Measurements from ENCODE around the gene TRAK2.
"Not testable (repeated sequence)": the region's sequence is repeated elsewhere in the genome, so short reads cannot be mapped to it uniquely, and the experiment has no call there.

TRAK2 gene

GRCh38 chr2:201414099-201415023 lies 36.9 kb downstream of the TRAK2 start:
- DNase-seq (ENCODE audit: low read depth): peak; percentile 56

DNA sequence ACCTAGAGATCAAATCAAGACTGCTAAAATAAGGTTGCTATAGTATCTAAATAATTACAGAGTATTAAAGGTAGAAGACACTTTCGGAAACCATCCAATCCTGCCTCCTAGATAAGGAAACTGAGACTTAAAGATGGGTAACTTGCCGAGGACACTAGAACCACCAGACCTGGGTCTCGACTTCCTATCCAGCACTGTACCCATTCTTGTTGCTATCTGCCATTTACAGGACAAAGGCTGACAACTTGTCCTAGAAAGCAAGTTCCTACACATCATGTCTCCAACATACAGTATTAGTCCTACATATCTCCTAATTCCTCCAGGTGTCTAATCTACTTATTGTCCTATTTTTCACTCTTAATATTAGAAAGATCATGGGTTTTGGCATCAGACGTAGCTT lies 37.7 kb downstream of the TRAK2 start:
- DNase-seq (ENCODE audit: low read depth): no peak

DNA sequence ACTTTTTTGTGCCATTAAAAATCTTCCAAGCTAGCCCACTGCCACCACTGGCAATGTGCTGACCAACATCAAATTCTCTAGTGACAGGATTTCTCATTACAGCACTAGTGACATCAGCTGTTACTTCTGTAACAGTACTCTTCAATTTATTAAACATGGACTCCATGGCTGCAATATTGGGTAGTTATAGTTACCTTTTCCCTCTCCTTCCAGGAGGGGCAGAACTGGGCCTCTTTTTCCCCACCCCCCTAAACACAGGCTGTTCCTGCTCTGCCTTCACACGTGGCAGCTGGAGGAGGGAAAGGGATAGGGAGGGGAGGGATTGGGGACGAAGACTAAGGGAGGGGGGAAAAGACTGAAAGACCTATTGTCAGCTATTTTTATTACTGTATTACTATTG lies 38.1 kb downstream of the TRAK2 start:
- no peak for DNase-seq (ENCODE audit: low read depth)

DNA sequence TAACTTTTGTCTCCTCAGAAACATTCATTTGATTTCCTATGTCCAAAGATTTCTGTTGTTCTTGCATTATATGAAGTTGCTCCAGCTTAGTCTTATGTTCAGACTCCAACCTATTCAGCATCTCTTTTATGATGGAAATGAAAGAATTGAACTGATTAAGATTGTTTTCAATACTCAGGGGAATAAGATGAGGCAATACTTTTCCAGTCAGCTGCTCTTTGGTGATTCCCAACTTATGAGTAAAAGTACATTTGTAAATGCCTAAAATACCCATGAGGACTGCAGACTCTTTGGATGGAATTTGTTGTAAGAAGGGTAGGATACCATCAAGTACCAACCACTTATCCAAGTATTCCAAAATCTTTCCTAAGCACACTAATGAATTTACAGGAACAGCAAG lies 39.8 kb downstream of the TRAK2 start:
- DNase-seq (ENCODE audit: low read depth): no peak

DNA sequence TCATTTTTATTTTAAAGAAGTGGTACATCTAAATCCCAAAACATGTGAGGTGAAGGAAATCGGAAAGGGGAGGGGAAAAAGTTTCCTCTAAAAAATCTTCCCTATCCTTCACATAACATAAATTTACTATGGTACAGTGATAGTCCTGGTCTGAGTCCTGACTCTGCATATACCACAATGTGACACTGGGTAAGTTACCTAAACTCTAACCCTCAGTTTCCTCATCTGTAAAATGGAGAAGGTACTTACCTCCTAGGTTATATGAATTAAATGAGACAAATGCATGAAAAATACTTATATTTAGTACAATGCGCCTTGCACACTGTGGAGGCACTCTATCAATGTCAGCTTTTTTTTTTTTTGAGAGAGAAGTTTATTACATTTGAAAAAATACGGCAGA lies 42.3 kb downstream of the TRAK2 start:
- no peak for DNase-seq (ENCODE audit: low read depth)

- DNase-seq (ENCODE audit: low read depth): no peak
Observed at GRCh38 chr2:201407265-201407664, 44.0 kb downstream of the TRAK2 start.

- peak; percentile 79 for DNase-seq (ENCODE audit: low read depth)
Observed at GRCh38 chr2:201406077-201406662, 45.1 kb downstream of the TRAK2 start.

- DNase-seq (ENCODE audit: low read depth): peak; percentile 84
Observed at GRCh38 chr2:201404699-201405280, 46.5 kb downstream of the TRAK2 start.

GRCh38 chr2:201403880-201404279 lies 47.4 kb downstream of the TRAK2 start:
- peak; percentile 64 for DNase-seq (ENCODE audit: low read depth)

DNA sequence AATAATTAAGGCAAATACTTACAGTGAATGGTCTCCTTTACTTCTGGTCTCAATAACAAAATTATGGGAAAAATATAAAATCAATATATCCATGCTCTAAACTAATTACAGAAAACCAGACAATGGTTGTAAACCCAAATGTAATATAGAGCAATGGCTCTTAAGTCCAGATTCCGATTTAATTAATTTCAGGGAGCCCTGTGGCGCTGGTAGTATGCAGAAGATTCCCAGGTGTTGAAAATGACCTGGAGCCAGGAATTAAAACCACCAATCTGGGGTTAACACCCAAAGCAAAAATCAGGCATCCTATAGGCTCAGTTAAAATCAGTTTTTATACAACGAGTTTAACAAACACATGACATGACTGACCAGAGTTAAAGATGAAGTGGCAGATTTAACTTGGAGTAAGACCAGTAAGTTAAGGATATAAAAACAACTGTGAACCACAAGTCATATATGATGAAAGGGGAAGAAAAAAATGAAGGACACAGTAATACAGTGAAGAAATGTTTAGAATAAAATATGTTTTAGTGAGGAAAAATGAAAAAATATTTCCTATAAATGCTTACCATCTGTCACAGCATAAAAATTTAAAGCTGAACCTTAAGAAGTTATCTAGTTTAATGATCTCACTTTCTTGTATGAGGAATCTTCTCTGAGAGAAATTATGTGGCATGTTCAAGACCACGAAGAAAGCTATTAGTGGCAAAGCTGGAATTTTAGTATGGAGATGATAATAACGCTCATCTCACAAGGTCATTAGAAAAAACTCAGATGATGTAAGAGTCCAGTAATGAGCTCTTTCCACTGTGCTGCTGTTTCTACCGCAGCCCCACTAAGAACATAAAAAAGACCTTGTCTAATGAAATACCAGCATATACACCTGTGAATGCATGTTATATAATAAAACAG lies 48.4 kb downstream of the TRAK2 start:
- DNase-seq (ENCODE audit: low read depth): peak; percentile 93

DNA sequence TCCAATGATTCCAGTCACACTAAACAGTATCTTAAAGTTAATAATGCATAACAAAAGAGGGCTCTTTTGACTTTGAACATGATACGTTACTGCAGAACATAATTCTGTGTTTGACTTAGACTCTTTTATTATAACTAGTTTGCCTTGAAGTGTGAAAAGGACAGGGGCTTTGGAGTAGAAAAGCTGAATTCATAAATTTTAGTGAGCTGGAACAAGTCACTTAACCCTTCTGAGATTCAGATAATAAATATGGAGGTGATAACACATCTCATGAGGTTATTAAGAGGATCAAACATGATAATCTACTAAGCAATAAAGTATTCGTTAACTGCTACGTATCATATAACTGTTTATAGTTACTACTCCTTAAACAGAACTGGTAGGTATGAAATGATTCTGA lies 49.4 kb downstream of the TRAK2 start:
- no peak for DNase-seq (ENCODE audit: low read depth)

DNA sequence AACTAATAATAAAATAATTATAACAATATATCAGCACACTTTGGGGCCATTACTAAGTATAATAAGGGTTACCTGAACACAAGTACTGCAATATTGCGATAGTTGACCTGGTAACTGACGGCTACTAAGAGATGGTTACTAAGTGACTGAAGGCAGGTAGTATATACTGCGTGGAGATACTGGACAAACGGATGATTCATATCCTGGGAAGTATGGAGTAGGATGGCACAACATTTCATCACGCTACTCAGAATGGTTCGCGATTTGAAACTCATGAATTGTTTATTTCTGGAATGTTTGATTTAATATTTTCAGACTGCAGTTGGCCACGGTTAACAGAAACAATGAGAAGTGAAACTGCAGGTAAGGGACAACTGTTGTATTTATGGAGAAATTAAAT lies 54.7 kb downstream of the TRAK2 start:
- DNase-seq (ENCODE audit: low read depth): peak; percentile 75

- DNase-seq (ENCODE audit: low read depth): no peak
Observed at GRCh38 chr2:201383136-201383535, 68.1 kb downstream of the TRAK2 start.

DNA sequence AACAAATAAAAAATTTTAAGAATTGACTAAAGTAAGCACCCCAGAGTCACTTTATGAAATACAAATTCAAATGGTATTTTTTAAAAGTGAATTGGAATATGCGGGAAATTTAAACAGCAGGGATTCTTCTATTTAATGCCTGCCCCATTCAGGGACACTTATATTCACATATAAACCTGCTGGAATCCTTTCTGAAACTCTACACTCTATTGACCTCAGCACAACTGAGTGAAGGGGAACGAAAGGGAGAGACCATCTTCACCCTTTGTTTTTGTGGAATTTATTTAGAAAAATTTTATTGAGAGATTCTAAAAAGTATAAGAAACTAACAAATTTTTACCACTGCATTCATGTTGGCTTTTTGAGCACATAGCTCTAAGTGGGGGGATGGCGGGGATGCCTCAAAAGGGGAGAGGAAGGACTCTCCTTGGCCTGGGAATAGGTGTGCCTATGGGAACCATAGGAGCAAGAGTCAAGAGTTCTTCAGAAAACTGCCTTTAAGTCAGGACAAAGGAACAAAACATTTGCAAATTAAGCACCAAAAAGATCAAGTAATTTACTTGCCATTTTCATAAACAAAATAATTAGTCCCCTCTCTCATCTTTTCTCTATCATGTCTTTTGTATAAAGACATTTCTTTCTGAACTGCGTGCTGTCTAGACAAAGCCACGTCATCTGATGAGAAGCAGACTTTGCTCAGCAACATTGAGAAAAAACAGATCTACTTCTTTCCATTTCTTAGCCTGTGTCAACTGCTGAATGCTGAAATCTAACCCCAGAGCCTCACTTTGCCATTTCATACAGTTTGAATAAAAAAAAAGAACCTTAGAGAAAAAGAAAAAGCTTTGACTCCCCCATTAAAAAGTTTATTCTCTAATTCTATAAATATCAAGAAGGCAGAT lies 72.5 kb downstream of the TRAK2 start:
- DNase-seq (ENCODE audit: low read depth): peak; percentile 89

GRCh38 chr2:201377218-201377617 lies 74.0 kb downstream of the TRAK2 start:
- no peak for DNase-seq (ENCODE audit: low read depth)

GRCh38 chr2:201369775-201370174 lies 81.5 kb downstream of the TRAK2 start:
- no peak for DNase-seq (ENCODE audit: low read depth)

DNA sequence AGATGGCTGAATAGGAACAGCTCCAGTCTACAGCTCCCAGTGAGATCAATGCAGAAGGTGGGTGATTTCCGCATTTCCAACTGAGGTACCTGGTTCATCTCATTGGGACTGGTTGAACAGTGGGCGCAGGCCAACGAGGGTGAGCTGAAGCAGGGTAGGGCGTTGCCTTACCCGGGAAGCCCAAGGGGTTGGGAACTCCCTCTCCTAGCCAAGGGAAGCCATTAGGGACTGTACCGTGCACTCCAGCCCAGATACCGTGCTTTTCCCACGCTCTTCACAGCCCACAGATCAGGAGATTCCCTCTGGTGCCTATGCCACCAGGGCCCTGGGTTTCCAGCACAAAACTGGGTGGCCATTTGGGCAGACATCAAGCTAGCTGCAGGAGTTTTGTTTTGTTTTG lies 81.9 kb downstream of the TRAK2 start:
- not testable (repeated sequence) for DNase-seq (ENCODE audit: low read depth)

GRCh38 chr2:201366146-201366545 lies 85.1 kb downstream of the TRAK2 start:
- DNase-seq (ENCODE audit: low read depth): peak; percentile 14

GRCh38 chr2:201363857-201364560 lies 87.2 kb downstream of the TRAK2 start:
- DNase-seq (ENCODE audit: low read depth): peak; percentile 71

- DNase-seq (ENCODE audit: low read depth): peak; percentile 71
Observed at GRCh38 chr2:201362396-201362795, 88.9 kb downstream of the TRAK2 start.

Data from amniotic epithelial cell (primary cell).